NOMO-1 treated with dmso at 0.1 percent for 144 hours (cell line): ENCODE measurements around the gene SP7.

Experiments used
- DNase-seq: peaks from one replicate; lab custom pipeline; 2025; ENCODE audit not compliant: unreplicated experiment; lab: John Stamatoyannopoulos, UW

Gene SP7

GRCh38 chr12:53279283-53279869 lies 56.8 kb downstream of the SP7 start:
- no peak for DNase-seq

- DNase-seq = no peak
Measured at GRCh38 chr12:53277981-53278380, 58.2 kb downstream of the SP7 start.
